Measurements from ENCODE around the gene EIF4G2. TPM values are rescaled to one million over a fixed set of nuclear protein-coding genes. Genes with fewer than 3 reads are reported as not detected.

The EIF4G2 gene
- total and polyA plus RNA-seq, 10 of the 15 experiments (the other 5 are each of a cell fraction or from before 2014, with no cell fraction given): 210 to 1,104 (median 713) TPM

- no peak overlapping the region for H3K4me3 ChIP-seq
- peak; percentile 53; the same call in 1 of the 2 replicates for TF ChIP-seq POLR2AphosphoS5 (IDR thresholded peaks at IDR 0.05; ENCODE audit: low read length)
- no peak for TF ChIP-seq FOXK2 (IDR thresholded peaks at IDR 0.05)
- TF ChIP-seq BACH1 (IDR thresholded peaks at IDR 0.05; ENCODE audit: borderline replicate concordance): 0 out of 2 replicates have a peak, but pooled peaks have one; percentile 32
- no peak for TF ChIP-seq TCF7 (IDR thresholded peaks at IDR 0.05; ENCODE audit: borderline replicate concordance)
- 0 out of 2 replicates have a peak, but pooled peaks have one; percentile 53 for TF ChIP-seq SMAD5 (IDR thresholded peaks at IDR 0.05; ENCODE audit: low read depth)
- TF ChIP-seq POLR2A (IDR thresholded peaks at IDR 0.05; ENCODE audit: low read depth, low read length): 0 out of 2 replicates have a peak, but pooled peaks have one; percentile 21
- H3K27me3 ChIP-seq (replicated peaks in 1 of 2; ENCODE audit: control insufficient read depth in 2 of 2, insufficient read depth in 2 of 2, low read length in 1 of 2): no peaks in the 10 kb centered on the region
- DNase-seq (ENCODE audit: low read depth, low spot score) (no peak), ATAC-seq (no peak), FAIRE-seq (no peak)
- peaks cover 24 to 53% of the 10 kb centered on the region in 2 experiments for H3K36me3 ChIP-seq (ENCODE audit: control insufficient read depth in 2 of 2, insufficient read depth in 2 of 2, low read length in 1 of 2)
- no peak overlapping the region for H3K27ac ChIP-seq (ENCODE audit: control insufficient read depth, insufficient read depth)
- no peaks in the 10 kb centered on the region for H3K9me3 ChIP-seq (replicated peaks; ENCODE audit: control insufficient read depth, insufficient read depth, low read length)
- no peak overlapping the region for H3K4me2 ChIP-seq (ENCODE audit: control insufficient read depth, insufficient read depth)
- no peak overlapping the region for H2AFZ ChIP-seq (ENCODE audit: control insufficient read depth, low read depth, low read length)
- no peak overlapping the region for H3K9ac ChIP-seq (ENCODE audit: control insufficient read depth, insufficient read depth, low read length)
- POLR2A ChIA-PET: interaction anchor here (1.6 to 1.8 kb wide), 2 partner anchors 10 to 13 kb away, joined by 4 to 13 read pairs; partner anchors contain the start of gene EIF4G2
- 80% methylated on average over 4 of the region's 4 CpGs for WGBS (ENCODE audit: insufficient coverage, insufficient replicate concordance, low lambda C conversion rate, missing lambda C conversion rate)
- no peaks in the 10 kb centered on the region for H4K20me1 ChIP-seq (ENCODE audit: control insufficient read depth, insufficient read depth)
- no peaks in the 10 kb centered on the region for H3K4me1 ChIP-seq (ENCODE audit: control insufficient read depth, insufficient read depth, low read length)
- SMC1A ChIA-PET (ENCODE audit: uncharacterized antibody, unreplicated experiment): interaction anchor here (0.6 to 2.6 kb wide), 8 partner anchors 7 to 223 kb away, joined by 3 to 6 read pairs (median 3); partner anchors contain the start of gene EIF4G2
- in situ Hi-C loops (cut with MboI) (no loop called here), intact Hi-C loops (cut with micrococcal nuclease; ENCODE audit: unreplicated experiment) (no loop called here)
- BruUV-seq (replicated peaks): no TSS peak
- RAD21 ChIA-PET (ENCODE audit: unreplicated experiment): interaction anchor here (1.2 to 2.9 kb wide), 3 partner anchors 11 to 108 kb away, joined by 3 to 15 read pairs (median 5); partner anchors contain the start of gene EIF4G2
- CTCF ChIA-PET: interaction anchor here (0.6 to 1.8 kb wide), 7 partner anchors 8 to 225 kb away, joined by 3 to 7 read pairs (median 3); no protein-coding TSS in a partner anchor
- no peaks in the 10 kb centered on the region for H3K79me2 ChIP-seq (ENCODE audit: control insufficient read depth, insufficient read depth, low read length)
These were observed 10.3 kb downstream of the EIF4G2 start for GRCh38 chr11:10798330-10798928.

- no TSS peak for BruUV-seq (replicated peaks)
- intact Hi-C loops (cut with micrococcal nuclease; ENCODE audit: unreplicated experiment): no loop called here
- Histone ChIP-seq H4K20me1 (ENCODE audit: control insufficient read depth, insufficient read depth) (no peaks in the 10 kb centered on the region), H3K9ac (ENCODE audit: control insufficient read depth, insufficient read depth, low read length) (no peak overlapping the region), H3K4me2 (ENCODE audit: control insufficient read depth, insufficient read depth) (no peak overlapping the region), H3K9me3 (replicated peaks; ENCODE audit: control insufficient read depth, insufficient read depth, low read length) (no peaks in the 10 kb centered on the region), H3K4me1 (ENCODE audit: control insufficient read depth, insufficient read depth, low read length) (no peaks in the 10 kb centered on the region; the same call in 1 of the 2 replicates), H3K27ac (ENCODE audit: control insufficient read depth, insufficient read depth) (no peak overlapping the region), H3K79me2 (ENCODE audit: control insufficient read depth, insufficient read depth, low read length) (no peaks in the 10 kb centered on the region), H2AFZ (ENCODE audit: control insufficient read depth, low read depth, low read length) (no peak overlapping the region), H3K4me3 (no peak overlapping the region), H3K36me3 (ENCODE audit: control insufficient read depth in 2 of 2, insufficient read depth in 2 of 2, low read length in 1 of 2) (peaks cover 19 to 45% of the 10 kb centered on the region in 2 experiments), H3K27me3 (replicated peaks in 1 of 2; ENCODE audit: control insufficient read depth in 2 of 2, insufficient read depth in 2 of 2, low read length in 1 of 2) (no peaks in the 10 kb centered on the region)
- no peak for ATAC-seq
- POLR2A ChIA-PET: interaction anchor here (0.8 to 1.8 kb wide), 3 partner anchors 11 to 27 kb away, joined by 3 to 13 read pairs (median 4); partner anchors contain the start of gene EIF4G2
- no peak for FAIRE-seq
- no peak for DNase-seq (ENCODE audit: low read depth, low spot score)
- 82% methylated on average over 3 of the region's 3 CpGs for WGBS (ENCODE audit: insufficient coverage, insufficient replicate concordance, low lambda C conversion rate, missing lambda C conversion rate)
- SMC1A ChIA-PET (ENCODE audit: uncharacterized antibody, unreplicated experiment): interaction anchor here (1.0 to 1.6 kb wide), 3 partner anchors 27 to 224 kb away, joined by 3 to 5 read pairs (median 3); no protein-coding TSS in a partner anchor
- in situ Hi-C loops (cut with MboI): no loop called here
- CTCF ChIA-PET: no interaction called here
- RAD21 ChIA-PET (ENCODE audit: unreplicated experiment): interaction anchor here (2.9 kb wide), 1 partner anchor 11 kb away, joined by 15 read pairs; the partner anchor contains the start of gene EIF4G2
- no peak for TF ChIP-seq CBFB (IDR thresholded peaks at IDR 0.05; ENCODE audit: low read depth)
- 0 out of 2 replicates have a peak, but pooled peaks have one; percentile 2 for TF ChIP-seq POLR2AphosphoS5 (IDR thresholded peaks at IDR 0.05; ENCODE audit: low read length)
These were observed 11.2 kb downstream of the EIF4G2 start for GRCh38 chr11:10797531-10797930.

Data from GM12878 (cell line).